HG03469 (cell line): ENCODE data around the gene CEP170.
A peak's percentile ranks its signal among the peaks of the same experiment; 100 is the strongest.

ENCODE experiments used
- ATAC-seq: cut with Tn5 transposase; IDR thresholded peaks from one replicate; pipeline ENCODE4 v1.9.1; 2021; ENCODE audit warnings: mild to moderate bottlenecking, moderate library complexity, moderate number of reproducible peaks; ENCODE audit not compliant: unreplicated experiment

Gene CEP170

DNA sequence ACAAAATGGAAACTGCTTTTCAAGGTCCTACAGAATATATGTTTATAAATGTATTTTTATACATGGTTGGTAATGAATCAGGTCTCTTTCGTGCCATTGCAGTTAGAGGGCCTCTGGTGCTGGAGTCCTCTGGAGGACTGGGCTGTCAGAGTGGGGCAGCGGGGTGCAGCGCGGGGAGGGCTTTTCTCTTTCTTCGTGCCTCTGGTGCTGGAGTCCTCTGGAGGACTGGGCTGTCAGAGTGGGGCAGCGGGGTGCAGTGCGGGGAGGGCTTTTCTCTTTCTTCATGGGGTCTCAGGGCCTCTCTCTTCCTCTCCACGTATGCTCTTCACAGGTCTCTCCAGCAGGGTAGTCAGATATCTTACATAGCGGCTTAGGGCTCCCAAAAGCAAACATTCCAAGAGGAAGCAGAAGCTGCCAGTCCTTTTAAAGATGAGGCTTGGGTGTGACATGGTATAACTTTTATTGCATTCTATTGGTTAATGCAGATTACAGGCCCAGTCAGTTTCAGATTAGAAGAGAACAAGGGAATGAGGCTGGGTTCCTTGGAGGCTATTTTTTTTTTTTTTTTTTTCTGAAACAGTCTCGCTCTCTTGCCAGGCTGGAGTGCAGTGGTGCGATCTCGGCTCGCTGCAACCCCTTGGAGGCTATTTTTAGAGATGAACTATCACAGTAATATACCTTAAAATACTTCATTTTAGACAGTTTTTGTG is 13.8 kb upstream of the CEP170 start:
- peak; percentile 8 for ATAC-seq

DNA sequence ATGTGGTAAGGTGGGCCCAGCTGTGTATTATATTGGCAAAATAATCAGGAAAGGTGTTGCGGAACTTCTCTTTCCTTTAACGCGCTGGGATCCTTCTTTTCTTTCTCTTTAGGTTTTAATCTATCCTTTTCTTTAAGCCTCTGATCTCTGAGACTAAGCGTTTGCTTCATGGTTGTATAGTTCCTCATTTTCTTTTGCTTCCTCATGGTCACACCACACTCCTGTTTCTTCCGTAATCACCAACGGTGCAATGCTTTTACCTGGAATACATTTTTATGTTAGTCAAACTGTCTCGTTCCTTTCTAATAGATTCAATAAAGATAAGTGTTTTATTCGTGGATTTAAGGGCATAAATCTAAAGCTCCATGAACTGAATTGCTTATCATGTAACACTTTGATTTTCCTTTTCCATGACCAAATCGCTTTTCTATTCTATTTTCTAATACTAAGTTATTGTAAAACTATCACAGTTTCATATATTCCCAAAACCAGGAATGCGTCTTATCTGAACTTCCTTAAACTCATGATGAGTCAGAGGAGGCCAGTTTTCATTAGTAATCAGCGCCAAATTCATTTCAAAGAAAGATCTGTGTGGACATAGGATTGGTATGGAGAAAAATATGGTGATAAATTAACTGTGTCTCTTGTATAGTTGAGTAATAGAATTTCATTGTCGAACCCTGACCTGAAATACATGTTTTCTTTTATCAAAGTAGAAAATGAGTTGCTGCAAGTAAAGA is 13.0 kb upstream of the CEP170 start:
- ATAC-seq = no peak

DNA sequence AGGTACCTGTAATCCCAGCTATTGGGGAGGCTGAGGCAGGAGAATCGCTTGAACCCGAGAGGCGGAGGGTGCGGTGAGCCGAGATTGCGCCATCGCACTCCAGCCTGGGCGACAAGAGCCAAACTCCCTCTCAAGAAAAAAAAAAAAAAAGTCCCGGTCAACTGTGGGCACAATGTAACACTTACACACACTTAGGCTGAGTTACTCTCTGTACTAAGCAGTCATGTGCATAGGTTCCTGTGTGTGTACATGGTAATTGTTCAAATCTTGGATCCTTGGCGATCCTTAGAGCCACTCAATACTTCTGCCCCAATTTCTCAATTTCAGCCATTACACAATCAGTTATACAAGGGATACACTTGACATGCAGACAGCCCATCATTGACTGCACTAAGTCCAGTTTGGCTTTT is 12.4 kb upstream of the CEP170 start:
- ATAC-seq = no peak

DNA sequence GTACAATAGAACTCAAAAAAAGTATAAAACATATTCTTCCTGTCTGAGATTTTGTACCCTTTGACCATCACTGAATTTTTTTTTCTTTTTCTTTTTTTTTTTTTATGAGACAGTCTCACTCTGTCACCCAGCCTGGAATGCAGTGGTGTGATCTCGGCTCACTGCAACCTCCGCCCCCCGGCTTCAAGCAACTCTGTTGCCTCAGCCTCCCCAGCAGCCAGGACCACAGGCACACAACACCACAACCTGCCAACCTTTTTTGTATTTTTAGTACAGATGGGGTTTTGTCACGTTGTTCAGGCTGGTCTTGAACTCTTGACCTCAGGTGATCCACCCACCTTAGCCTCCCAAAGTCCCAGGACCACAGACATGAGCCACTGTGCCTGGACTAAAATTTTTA is 11.2 kb upstream of the CEP170 start:
- ATAC-seq = no peak

DNA sequence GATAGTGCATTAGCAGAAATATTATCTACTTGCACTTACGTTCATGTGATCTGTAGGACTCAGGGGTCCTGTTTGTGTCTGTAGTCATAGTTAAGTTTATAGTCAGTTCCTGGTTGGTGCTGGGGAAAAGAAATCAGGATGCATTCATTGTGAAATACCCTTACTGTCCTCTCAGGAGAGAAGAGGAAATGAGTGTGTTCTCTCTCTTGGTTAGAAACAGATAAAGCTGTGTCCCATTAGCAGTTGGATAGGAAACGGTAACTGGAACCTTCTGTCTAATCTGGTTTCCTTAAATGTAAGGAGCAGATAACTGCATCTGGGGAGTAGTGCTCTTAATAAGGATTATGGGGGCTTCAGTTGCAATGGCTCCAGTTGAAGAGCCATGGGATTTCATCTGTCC is 9.6 kb upstream of the CEP170 start:
- no peak for ATAC-seq

DNA sequence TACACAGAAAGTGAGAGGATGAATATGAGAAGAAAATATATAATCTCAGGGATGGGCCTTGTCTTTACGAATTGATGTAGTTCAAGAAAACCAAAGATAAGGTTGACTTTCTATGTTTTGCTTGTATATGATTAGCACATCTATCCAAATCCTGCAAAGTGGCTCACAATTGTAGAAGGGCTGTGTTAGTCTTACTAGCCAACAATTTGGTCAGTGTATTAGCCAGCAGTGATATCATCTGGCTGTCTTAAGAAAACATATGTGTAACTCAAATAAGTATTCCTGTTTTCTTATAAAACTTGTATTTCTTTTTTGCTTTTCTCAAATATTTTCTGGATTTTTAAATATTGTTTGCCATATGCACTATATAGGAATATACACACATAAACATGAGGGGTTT is 6.3 kb upstream of the CEP170 start:
- no peak for ATAC-seq

DNA sequence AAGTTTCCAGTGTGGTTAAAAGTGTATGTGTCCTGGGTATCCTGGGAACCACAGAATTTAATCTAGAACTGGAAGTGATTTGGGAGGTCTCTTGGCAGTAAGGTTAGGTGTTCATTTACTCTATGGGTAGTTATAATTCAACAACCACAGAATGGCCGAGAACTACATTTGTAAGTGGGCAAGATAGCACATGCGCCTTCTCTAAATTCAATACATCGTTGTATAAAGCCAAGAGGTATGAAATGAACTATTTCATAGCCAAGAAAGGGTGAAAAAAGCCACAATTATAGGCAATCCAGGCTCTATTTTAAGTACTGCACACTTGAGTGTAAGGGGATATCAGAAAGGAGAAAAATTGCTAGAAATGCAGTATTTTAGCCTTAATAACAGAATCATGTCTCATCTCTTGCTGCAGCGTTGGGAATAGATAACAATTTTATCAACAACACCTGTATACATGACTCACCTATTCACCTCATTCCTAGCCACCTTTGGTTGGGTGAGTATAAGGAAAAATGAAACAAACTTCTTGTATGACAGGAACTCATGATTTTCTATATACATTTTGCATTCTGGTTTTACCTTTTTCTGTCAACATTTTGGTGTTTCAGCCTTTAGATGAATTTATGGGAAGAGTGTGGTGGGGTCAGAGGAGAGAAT is 5.3 kb upstream of the CEP170 start:
- ATAC-seq = no peak

DNA sequence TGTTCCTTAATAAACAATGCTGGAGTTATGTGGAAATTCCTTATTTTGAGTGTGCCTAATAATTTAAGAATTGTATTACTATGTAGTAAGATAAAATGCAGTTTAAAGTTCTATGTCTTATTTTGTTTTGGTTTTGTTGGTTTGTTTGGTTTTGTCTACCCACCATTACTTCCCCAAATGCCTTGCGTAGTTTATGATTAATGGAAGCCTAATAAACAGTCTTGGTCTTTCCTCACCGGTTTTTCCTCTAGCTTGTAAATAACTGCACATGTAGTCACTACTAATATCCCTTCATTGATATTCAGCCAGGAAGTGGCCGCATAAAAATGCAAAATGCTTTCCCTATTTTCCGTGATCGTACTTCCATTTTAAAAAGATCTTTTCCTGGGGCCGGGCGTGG is 3.6 kb upstream of the CEP170 start:
- ATAC-seq = no peak

DNA sequence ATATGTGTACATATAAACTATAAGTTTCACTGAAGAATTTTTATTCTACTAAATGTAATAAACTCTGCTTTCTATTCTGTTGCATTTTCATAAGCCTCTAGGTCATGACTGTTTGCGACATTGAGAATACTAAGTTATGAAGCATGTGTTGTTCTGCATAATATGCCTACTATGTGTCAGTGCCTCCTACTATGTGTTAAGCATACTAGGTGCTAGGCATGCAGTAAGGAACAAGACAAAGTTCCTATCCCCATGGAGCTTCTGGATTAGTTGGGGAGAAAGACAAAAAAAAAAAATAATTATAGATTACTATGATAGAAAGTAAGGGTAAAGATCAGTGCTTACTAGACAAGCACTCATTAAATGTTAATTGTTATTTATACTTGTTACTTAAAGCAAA is 2.1 kb upstream of the CEP170 start:
- ATAC-seq = no peak

DNA sequence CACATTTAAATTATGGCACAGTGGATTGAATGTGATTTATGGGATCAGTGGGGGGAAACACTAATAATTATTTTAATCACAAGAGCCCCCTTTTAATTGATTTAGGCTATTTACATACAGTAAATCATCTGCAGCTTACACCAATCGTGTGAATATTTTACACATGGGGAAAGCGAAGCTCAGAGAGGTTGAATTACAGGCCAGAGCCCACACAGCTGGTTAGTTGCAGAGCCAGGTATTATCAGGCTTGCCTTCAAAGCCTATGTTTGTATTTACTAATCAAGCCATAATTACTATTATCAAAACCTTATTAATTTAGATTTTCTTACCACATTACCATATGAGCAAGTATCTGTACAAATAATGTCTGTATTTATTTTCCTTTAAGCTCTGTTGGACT is 1.5 kb upstream of the CEP170 start:
- ATAC-seq = no peak

DNA sequence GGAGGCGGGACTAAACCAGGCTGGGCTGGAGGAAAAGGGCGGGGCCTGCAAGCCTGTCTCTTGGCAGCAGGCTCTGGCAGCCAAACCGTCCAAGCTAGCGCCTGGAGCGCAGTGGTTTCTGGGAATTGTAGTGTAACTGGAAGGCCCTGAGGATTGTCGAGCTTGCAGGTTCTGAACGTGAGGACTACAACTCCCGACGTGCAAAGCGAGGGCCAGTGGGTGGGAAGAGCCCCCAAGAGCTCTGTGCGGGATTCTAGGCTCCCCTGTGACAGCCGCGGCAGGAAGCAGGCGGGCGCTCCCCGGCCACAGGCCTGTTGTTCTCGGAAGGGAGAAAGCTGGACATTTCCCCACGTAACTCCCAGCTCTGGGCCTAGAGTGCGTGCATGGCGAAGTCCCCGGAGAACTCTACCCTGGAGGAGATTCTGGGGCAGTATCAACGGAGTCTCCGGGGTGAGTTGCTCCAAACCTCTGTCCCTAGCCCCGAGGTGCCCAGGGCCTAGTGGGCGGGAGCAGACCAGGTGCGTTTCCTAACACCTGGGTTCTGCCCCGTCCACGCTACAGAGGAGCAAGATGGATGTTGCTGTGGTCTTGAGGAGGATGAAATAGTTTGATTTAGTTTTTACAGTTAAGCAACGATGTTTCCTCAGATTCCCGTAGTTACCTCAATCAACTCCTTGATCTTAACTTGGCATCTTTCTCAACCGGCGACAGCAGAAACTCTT is 871 bp upstream of the CEP170 start, which contains the start of gene SDCCAG8:
SDCCAG8 (plus strand) TSS at position 251 of the 722 bp plus-strand sequence; CDS start at position 384, 133 bp downstream.
- ATAC-seq = peak; percentile 76

DNA sequence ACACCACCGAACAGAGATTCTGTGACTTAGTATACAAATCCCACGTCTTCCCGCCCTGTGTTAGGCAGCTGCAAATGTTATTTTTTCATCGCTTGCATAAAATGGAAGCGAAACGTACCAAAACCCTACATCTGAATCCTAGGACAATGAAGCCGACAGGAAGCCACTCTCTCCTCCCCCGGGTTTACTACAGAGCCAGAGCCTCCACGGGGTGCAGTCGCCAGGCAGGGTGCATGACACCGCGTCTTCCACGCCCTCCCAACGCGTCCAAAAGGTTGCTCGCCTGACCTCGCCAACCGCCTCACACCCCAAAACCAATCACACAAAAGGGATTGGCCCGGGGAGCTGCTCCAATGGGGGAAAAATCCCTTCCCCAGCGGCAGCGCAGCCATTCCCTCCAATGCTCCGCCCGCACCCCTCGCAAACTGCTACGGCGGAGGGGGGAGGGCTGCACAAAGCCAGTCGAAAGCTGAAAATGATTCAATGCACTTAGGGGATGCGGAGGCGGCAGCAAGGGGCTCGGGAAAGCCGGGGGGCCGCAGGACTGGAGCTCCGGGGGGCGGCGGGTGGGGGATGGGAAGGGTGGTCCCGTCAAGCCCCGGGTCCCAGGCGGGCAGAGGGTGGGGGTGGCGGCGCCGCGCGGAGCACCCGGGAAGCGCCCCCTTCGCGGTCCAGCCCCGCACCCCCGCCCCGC is 701 bp downstream of the CEP170 start:
- no peak for ATAC-seq

DNA sequence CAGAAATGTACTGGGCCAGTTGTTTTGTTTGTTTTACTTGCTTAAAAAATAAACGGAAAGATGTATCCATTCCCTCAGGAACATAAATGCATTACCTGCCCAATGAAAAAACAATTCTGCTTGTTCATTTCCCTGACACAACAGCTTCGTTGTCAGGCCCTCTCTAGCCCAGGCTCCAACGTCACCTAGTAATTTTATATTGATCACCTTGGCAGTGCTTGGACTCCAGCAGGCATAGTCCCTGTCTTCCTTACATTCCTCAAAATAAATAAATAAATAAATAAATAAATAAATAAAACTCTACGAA is 1.2 kb downstream of the CEP170 start:
- no peak for ATAC-seq

DNA sequence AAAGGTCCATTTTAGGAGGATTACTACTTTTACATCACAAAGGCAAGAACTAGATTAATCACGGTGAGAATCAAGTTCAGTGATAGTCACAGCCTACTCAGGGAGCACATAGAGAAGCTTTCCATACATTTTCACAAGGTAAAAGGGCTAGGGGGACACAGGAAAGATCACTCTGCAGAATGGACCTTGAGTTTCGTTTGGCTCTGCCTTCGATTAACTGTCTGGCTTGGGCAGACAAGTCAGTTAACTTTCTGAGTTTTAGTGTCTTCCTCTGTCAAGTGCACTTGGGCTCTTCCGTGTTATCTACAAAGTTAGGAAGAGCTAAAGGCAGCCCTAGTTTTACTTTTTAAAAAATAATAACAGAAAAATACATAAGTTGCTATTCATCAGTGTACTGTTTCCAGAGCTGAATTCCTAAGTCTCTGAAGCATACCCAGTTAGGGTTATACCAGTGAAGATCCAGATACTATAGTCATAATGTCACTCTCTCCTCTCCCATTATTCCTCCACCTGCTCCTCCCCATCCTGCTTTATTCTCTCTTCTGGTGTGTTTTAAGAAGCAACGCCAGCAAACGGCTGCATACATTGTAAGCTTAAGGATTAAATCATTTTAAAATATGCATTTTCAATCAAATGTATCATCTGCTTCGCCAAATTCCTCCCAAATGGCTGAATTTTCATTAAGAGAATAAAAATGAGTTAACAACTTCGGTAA is 1.7 kb downstream of the CEP170 start:
- ATAC-seq = no peak

DNA sequence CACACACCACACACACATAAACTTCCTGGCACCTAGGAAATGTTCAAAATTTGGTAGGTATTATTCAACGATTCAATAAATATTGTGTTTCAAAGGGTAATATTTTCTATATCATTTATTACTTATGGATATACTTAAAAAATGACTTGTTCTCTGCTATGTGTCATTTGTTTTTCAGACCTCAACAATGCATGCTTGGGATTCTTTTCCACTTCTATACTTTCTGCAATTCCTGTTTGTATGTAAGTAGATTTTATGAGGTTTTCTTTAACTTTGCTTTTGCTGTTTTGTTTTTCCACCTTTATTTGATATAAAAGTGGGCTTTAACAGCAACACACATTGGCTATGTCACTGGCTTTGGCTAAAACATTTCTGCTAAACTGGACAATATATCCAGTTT is 3.5 kb downstream of the CEP170 start:
- no peak for ATAC-seq

DNA sequence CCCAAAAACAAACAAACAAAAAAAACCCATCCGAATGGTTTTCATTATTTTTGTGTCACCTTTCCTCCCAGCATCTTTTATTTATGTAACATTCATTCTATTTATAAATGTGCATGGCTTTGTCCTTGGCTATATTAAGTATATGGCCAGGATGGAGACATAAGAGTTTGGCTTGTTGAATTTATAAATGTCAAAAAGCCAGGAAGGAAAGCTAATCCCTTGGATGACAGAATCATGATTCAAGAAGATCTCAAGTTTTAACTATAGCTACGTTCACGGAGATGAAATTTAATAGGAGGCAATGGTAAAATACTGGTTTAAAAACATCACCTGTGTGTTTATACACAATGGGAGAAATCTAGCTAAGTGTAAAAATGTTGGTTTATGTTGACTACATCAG is 5.0 kb downstream of the CEP170 start:
- ATAC-seq = no peak

DNA sequence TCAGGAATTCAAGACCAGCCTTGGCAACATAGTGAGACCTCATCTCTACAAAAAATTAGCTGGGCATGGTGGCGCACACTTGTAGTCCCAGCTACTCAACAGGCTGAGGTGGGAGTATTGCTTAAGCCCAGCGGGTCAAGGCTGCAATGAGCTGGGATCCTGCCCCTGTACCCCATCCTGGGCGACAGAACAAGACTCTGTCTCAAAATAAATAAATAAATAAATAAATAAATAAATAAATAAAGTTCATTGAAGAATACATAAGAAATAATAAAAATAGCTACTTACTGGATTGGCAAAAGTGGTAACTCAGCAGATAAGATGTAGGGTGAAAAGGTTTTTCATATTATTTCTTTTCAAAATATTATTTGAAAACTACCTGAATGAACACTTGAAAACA is 5.9 kb downstream of the CEP170 start:
- no peak for ATAC-seq

DNA sequence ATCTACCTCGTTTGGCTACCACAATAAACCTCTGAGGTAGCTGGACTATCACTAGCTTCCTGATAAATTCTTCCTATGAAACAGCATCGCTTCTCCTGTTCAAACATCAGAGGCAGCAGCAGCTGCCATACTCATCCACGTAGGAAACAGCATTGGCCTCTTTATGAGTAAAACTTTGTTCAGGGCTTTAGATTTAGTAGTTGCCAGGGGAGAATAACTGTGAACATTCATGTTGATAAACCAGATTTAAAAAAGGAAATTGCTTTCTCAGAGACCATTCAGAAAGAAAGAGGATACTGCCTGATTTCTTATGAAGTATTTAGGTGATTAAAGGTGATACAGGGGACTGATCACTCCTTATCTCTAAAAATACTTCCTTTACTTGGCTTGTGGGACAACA is 7.2 kb downstream of the CEP170 start:
- ATAC-seq = no peak

DNA sequence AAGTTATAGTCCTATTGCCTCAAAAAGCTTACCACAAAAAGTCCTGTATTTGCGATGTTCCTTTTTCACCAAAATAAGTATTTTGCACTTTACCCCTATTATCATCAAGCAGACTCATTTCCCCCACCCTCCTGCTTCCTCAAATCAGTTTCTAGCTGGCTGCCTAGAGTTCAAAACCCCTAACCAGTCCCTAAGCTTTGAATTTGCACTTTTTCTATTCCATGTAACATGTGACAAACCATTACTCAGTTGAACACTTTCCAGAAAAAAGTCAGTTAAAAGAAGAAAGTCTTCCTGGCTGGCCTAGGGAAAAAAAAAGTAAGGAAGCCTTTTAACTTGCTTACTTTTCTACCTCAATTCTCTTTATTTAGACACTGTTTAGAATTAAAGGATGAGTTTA is 8.2 kb downstream of the CEP170 start:
- ATAC-seq = no peak

DNA sequence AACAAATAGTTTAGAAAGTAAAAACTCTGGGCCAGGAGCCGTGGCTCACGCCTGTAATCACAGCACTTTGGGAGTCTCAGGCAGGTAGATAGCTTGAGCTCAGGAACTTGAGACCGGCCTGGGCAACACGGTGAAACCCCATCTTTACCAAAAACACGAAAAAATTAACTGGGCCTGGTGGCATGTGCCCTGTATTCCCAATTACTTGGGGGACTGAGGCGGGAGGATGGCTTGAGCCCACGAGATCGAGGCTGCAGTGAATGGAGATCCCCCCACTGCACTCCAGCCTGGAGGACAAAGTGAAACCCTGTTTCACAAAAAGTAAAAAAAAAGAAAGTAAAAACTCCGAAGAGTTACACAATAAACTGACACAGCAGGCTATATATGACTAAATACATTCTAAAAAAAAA is 10.6 kb downstream of the CEP170 start:
- ATAC-seq = no peak
